GM18498 (cell line): ENCODE measurements around the gene NR2F1-AS1.
"Not testable (repeated sequence)": the region's sequence is repeated elsewhere in the genome, so short reads cannot be mapped to it uniquely, and the experiment has no call there.

Source experiments
- ATAC-seq: cut with Tn5 transposase; IDR thresholded peaks from one replicate; pipeline ENCODE4 v1.9.1; 2021; ENCODE audit warnings: mild to moderate bottlenecking, moderate library complexity; ENCODE audit not compliant: unreplicated experiment

NR2F1-AS1 gene

GRCh38 chr5:93532370-93532769 is 48.6 kb downstream of the NR2F1-AS1 start:
- no peak for ATAC-seq

- not testable (repeated sequence) for ATAC-seq
Measured at GRCh38 chr5:93521815-93522214, 59.2 kb downstream of the NR2F1-AS1 start.

GRCh38 chr5:93519740-93520139 is 61.3 kb downstream of the NR2F1-AS1 start:
- ATAC-seq = no peak

- no peak for ATAC-seq
Measured at GRCh38 chr5:93517828-93518227, 63.2 kb downstream of the NR2F1-AS1 start.

GRCh38 chr5:93513298-93513697 is 67.7 kb downstream of the NR2F1-AS1 start:
- no peak for ATAC-seq

GRCh38 chr5:93512799-93513198 is 68.2 kb downstream of the NR2F1-AS1 start:
- no peak for ATAC-seq

- no peak for ATAC-seq
Measured at GRCh38 chr5:93511445-93511844, 69.6 kb downstream of the NR2F1-AS1 start.

- ATAC-seq = no peak
Measured at GRCh38 chr5:93510626-93511380, 70.2 kb downstream of the NR2F1-AS1 start.

- ATAC-seq = not testable (repeated sequence)
Measured at GRCh38 chr5:93505553-93505952, 75.5 kb downstream of the NR2F1-AS1 start.

GRCh38 chr5:93503598-93504067 is 77.4 kb downstream of the NR2F1-AS1 start:
- ATAC-seq = no peak

- no peak for ATAC-seq
Measured at GRCh38 chr5:93497096-93497495, 83.9 kb downstream of the NR2F1-AS1 start.

GRCh38 chr5:93479982-93480509 is 101.0 kb downstream of the NR2F1-AS1 start:
- no peak for ATAC-seq

GRCh38 chr5:93477816-93478215 is 103.2 kb downstream of the NR2F1-AS1 start:
- no peak for ATAC-seq

- no peak for ATAC-seq
Measured at GRCh38 chr5:93476251-93476742, 104.7 kb downstream of the NR2F1-AS1 start.

- no peak for ATAC-seq
Measured at GRCh38 chr5:93462916-93463315, 118.1 kb downstream of the NR2F1-AS1 start.

GRCh38 chr5:93461756-93462155 is 119.3 kb downstream of the NR2F1-AS1 start:
- ATAC-seq = no peak

- no peak for ATAC-seq
Measured at GRCh38 chr5:93460286-93460685, 120.7 kb downstream of the NR2F1-AS1 start.

GRCh38 chr5:93456796-93457195 is 124.2 kb downstream of the NR2F1-AS1 start:
- not testable (repeated sequence) for ATAC-seq

- no peak for ATAC-seq
Measured at GRCh38 chr5:93454896-93455295, 126.1 kb downstream of the NR2F1-AS1 start.

- ATAC-seq = no peak
Measured at GRCh38 chr5:93452255-93452654, 128.8 kb downstream of the NR2F1-AS1 start.

GRCh38 chr5:93438124-93438523 is 142.9 kb downstream of the NR2F1-AS1 start:
- ATAC-seq = no peak

GRCh38 chr5:93436083-93436482 is 144.9 kb downstream of the NR2F1-AS1 start:
- no peak for ATAC-seq
